Ishikawa (cell line): ENCODE data around the gene FBF1.

Experiments used
- CEBPB ChIP-seq: IDR thresholded peaks from 2 replicates; pipeline ENCODE4 v1.6.1; 2012
- CREB1 ChIP-seq: IDR thresholded peaks from 2 replicates; pipeline ENCODE4 v1.6.1; 2012; ENCODE audit warnings: low read depth
- EGR1 ChIP-seq: IDR thresholded peaks from 2 replicates; pipeline ENCODE4 v1.6.1; 2012
- EP300 ChIP-seq: IDR thresholded peaks from 2 replicates; pipeline ENCODE4 v1.6.1; 2012; ENCODE audit warnings: borderline replicate concordance
- FOXM1 ChIP-seq: IDR thresholded peaks from 2 replicates; pipeline ENCODE4 v1.6.1; 2012; ENCODE audit warnings: low read depth, borderline replicate concordance
- NFIC ChIP-seq: IDR thresholded peaks from 2 replicates; pipeline ENCODE4 v1.6.1; 2012
- RAD21 ChIP-seq: IDR thresholded peaks from 2 replicates; pipeline ENCODE4 v1.6.1; 2012; ENCODE audit warnings: low read depth
- REST ChIP-seq: IDR thresholded peaks from 2 replicates; pipeline ENCODE4 v1.6.1; 2012; ENCODE audit warnings: low read depth, mild to moderate bottlenecking
- TAF1 ChIP-seq: IDR thresholded peaks from 2 replicates; pipeline ENCODE4 v1.6.1; 2012; ENCODE audit warnings: low read depth, mild to moderate bottlenecking
- TCF12 ChIP-seq: IDR thresholded peaks from 2 replicates; pipeline ENCODE4 v1.6.1; 2012; ENCODE audit warnings: low read depth
- TEAD4 ChIP-seq: IDR thresholded peaks from 2 replicates; pipeline ENCODE4 v1.6.1; 2012
- YY1 ChIP-seq: IDR thresholded peaks from 2 replicates; pipeline ENCODE4 v1.6.1; 2012; ENCODE audit warnings: low read depth
- ZBTB7A ChIP-seq: IDR thresholded peaks from 2 replicates; pipeline ENCODE4 v1.6.1; 2012; ENCODE audit warnings: low read depth
- TF ChIP-seq, protein P1 (sequence below): IDR thresholded peaks from 2 replicates; pipeline ENCODE4 v1.6.1; 2012
- TF ChIP-seq, protein P2 (sequence below): IDR thresholded peaks from 2 replicates; pipeline ENCODE4 v1.6.1; 2012

The FBF1 gene

GRCh38 chr17:75932852-75933251 is 8.0 kb downstream of the FBF1 start:
- TF ChIP-seq TAF1 (no peak), CEBPB (no peak), YY1 (no peak), CREB1 (no peak), TEAD4 (no peak), EGR1 (no peak)
- TF ChIP-seq, protein P1, sequence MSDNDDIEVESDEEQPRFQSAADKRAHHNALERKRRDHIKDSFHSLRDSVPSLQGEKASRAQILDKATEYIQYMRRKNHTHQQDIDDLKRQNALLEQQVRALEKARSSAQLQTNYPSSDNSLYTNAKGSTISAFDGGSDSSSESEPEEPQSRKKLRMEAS, result no peak
- TF ChIP-seq, protein P2, sequence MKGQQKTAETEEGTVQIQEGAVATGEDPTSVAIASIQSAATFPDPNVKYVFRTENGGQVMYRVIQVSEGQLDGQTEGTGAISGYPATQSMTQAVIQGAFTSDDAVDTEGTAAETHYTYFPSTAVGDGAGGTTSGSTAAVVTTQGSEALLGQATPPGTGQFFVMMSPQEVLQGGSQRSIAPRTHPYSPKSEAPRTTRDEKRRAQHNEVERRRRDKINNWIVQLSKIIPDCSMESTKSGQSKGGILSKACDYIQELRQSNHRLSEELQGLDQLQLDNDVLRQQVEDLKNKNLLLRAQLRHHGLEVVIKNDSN, result no peak

- TF ChIP-seq EGR1 (no peak), EP300 (no peak), FOXM1 (no peak), ZBTB7A (no peak), NFIC (no peak), REST (no peak)
- TF ChIP-seq, protein P1, result no peak
These were observed 9.8 kb downstream of the FBF1 start for GRCh38 chr17:75931062-75931461.

DNA sequence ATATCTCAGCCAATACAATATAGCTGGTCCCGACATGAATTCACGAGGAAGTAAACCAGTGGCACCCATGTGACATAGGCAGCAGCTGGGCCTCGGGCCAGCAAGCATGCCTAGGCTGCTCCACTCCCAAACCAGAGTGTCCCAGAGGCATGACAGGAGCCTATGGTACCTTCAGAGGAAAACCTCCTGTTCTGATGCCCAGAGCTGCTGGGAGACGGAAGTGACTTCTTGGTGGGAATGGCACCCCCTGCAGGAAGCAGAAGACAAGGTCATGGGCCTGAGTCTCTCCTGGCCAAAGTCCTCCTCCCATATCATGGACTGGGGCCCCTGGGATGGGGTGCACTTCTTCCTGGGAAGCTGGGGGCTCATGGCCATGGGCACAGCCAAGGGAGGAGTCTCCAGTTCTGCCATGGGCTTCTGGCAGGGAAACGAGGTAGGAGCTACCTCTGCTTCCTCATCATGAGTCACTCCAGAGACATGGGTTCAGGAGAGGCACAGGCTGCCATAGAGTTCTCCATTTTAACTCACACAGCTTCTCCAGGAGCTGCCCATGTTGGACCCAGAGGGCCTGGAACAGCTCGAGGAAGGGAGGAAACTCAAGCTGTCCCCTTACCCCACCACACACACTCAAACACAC is 13.4 kb downstream of the FBF1 start:
- TF ChIP-seq, protein P1, result no peak
- TF ChIP-seq REST (no peak), FOXM1 (no peak), RAD21 (peak; percentile 53; the same call in 1 of the 2 replicates), YY1 (no peak)

- TF ChIP-seq CEBPB, result no peak
- no peak for TF ChIP-seq ZBTB7A
- TF ChIP-seq, protein P2, result no peak
These were observed 14.4 kb downstream of the FBF1 start for GRCh38 chr17:75926456-75926855.

DNA sequence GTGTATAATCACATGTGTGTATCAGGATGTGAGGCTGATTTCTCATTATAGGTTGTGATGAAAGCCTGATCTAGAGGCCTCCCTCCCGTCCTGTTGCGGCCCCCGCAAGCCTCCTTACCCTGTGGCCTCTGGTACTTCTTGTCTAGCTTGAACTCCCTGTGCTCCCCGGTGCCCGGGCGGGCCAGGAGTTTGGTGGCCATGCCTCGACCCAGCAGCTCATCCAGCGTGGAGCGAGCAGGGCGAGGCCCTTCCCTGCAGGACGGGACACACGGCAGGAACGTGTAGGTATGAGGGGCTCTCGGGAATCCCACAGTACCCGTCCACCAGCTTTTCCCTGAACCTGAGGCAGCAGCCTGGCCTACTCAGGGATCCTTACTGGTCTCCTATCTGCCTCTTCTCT is 14.9 kb downstream of the FBF1 start:
- no peak for TF ChIP-seq ZBTB7A
- no peak for TF ChIP-seq CREB1

DNA sequence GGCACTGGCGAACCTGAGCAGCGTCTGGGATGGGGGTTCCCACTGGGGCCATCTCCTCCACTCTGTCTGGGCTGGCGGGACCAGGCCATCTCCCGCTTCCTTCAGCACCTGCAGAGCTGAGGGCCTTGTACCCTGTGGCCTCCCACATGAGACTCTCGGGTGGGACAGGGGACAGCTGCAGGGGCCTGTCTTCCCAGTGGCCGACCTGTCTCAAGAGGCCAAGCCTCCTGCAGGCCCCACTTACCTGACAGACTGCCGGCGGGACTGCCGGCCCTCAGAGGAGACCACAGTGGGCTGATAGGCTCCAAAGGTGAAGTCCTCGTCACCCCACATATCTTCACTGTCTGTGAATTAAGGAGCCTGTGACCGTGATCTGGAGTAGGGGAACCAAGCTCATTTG is 15.7 kb downstream of the FBF1 start:
- TF ChIP-seq NFIC (no peak), CREB1 (no peak), ZBTB7A (no peak), TEAD4 (no peak), TCF12 (no peak), EGR1 (no peak), YY1 (no peak), RAD21 (no peak), REST (no peak), CEBPB (no peak), EP300 (no peak)
- TF ChIP-seq, protein P2, result no peak
- TF ChIP-seq, protein P1, result no peak
